Left forelimb (tissue), 1 donor: ENCODE data around the gene SRSF11.

Source experiments
- DNase-seq: peaks from one replicate; pipeline ENCODE4 v3.0.0-alpha.2; 2018; ENCODE audit warnings: low spot score

The SRSF11 gene

DNA sequence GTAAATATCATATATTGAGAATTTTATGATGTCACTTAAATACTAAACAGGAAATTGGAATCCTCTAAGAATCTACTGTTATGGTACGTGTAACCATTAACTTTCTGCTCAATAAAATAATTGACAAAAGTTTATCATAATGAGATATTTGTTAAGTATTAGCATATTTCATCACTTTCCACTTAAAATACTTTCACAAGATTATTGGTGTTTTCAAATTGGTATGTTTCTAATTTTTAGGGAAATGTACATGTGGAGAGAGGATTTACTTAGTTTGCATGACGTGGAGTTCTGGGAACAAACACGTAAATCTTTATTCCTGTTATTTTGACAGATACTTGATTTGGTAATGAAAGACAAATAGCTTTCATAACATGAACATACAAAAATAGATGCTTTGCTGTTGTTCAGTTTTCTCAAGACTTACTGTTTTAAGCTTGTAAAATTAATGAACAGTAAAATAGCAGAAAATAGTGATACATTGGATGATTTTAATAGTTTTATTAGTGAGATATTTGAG is 1.6 kb downstream of the SRSF11 start:
- no peak for DNase-seq

DNA sequence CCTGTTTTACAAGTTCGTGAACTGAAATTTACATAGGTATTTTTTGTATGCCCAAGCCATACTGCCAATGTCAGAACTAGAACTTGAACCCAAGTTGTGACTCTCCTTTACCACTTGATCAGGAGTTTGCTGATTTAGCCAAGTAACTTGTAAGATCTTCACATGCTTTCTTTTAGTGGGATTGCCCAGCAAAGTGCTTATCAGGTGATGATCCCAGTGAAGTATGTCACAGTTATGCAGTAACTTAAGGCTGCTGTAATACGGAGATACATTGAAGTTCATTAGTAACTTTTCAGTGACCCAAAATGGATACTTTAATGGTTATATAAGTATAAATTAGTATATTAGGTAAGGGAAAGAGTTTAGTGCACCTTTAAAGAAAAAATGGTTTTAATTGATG is 3.8 kb downstream of the SRSF11 start:
- DNase-seq: no peak

DNA sequence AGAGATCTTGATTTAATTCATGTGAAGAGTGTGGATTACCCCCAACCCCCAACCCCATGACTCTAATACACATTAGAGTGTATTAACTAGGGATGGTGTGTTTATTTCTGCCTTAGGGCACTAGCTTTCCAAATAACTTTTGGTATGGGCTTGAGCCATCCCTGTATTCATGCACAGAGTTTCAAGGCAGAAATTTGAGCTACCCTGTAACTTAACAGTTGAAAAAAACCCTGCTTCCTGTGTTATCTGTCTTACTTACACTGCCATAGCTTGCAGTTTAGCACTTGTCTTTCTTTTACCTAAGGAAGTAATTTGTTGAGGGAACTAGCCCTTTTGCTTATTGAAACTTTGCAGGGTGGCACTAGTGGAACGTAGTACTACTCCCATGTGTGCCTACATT is 6.3 kb downstream of the SRSF11 start:
- no peak for DNase-seq

DNA sequence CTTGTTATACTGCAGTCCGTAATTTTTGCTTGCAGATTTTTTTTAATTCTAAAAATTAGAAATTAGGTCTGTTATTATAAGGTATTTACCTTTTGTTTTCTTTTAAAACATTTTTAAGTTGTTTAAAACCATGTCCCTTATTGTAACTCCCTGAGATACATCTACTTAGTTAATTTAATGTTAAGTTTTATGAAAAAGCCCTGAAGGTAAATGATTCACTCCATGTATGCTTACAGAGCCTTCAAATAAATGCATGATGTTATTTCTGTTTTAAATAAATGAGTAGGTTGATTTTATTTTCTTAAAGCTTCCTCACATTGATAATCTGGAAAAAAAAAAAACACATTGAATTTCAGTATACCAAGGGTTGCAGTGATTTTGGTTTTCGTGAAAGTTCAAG is 7.5 kb downstream of the SRSF11 start:
- DNase-seq: no peak

DNA sequence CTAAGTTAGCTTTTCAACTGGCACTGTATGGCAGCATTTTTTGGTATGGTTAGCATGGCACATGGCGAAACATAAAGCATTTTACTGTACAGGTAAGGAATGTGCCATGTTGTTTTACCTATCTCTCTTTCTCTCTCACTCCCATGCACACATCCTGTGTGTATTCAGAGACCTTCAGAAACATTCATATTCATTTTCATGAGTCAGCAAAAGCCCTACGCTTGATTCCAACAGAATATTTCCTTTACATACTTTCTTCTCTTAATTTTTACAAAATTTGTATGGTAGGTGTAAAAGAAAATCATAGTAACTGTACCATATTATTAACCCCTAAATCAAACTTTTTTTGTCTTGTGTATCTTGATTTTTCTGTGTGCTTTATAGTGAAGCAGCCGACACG is 10.3 kb downstream of the SRSF11 start:
- no peak for DNase-seq

DNA sequence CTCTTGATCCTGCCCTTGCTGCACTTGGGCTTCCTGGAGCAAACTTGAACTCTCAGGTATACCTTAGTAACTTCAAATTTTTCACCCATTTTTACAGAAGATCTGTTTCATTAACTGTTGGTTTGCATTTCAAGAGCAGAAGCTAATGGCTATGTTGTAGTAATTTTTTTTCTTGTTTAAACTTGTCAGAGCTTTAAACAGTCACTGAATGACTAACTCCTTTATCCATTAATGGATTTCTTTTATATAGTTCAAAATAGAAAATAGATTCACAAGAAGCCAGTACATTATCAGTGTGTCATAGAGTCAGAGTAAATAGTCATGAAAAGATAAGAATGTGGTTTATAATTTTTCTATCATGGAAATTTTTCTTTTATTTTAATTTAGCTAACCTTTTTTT is 13.6 kb downstream of the SRSF11 start:
- no peak for DNase-seq

DNA sequence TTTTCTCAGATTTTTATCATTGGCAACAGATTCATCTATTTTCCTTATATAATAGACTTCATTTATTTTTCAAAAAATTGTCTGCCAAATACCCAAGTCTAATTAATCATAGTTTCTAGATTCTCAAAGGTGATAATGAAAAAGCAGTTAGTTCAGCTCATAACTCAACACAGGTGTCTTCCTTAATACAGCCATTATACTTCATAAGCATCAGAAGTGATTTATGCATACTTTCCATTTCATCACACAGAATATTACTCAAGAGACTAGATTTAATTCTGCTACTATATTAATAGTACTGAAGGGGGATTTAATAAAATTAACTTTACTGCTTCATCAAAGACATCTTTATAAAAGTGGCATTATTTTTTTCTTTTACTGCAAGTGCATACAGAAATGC is 18.8 kb downstream of the SRSF11 start:
- no peak for DNase-seq

DNA sequence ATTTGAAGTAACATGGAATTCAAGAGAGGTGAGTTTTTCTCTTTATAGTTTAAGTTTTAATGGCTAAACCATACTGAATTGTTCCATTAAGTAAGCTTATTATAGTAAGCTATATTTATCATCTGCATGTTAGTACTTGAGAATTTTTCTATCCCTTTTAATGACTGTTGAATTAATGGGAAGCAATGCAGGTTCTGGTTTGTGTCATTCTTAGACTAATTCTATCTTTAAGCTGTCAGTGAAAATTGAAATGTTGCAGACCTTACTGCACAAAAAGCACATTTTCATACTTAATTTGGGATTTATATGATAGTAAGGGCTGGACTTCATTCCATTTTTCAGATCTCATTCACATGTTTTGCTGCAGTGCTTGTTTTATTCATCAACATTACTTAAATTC is 25.9 kb downstream of the SRSF11 start:
- no peak for DNase-seq

DNA sequence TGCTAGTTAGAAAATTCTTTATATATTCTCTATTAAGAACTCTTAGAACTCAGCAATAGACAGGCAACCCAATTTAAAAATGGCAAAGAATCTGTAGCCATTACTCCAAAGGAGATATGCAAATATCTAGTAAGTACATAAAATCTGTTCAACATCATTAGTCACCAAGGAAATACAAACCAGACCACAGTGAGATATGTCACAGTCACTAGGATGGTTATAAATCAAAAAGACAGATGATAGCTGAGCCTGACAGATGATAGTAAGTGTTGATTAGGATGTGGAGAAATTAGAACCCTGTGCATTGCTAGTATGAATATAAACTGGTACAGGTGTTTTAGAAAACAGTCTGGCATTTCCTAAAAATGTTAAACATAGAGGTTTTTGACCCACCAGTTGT is 26.6 kb downstream of the SRSF11 start:
- no peak for DNase-seq

DNA sequence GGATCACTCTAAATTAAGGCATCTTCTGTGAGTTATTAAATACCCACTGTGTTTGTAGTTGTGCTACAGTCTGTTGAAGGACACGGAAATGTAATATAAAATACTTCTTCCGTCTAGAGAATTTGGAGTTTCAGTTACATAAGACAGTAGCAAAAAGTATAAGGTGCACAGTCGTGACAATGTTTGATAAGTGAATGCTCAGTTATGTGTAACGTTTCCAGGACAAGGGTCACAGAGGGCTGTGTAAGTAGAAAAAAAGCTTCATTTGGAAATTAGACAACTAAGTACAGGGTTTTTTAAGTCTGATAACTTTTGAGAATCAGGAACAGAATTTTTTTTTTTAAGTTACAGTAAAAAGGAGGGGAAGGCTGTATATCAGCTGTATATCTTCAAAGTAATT is 27.5 kb downstream of the SRSF11 start:
- no peak for DNase-seq

DNA sequence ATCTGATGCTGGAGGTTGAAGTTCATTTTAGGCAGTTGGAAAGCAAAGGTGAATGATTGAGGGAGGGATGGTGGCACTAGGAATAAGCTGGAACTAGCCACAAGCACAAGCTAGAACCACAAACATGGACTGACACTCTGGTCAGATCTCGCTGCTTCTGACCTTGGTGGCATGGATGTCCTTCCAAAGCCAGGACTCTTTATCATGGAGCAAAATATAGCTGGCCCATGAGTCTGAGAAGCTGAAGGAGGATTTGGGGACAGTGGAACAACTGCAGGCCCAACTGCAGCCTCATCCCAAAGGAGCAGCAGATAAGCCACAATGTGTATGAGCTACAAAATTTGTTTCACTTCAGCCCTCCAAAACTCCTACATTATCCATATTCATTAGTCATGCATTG is 35.5 kb downstream of the SRSF11 start:
- DNase-seq: no peak

DNA sequence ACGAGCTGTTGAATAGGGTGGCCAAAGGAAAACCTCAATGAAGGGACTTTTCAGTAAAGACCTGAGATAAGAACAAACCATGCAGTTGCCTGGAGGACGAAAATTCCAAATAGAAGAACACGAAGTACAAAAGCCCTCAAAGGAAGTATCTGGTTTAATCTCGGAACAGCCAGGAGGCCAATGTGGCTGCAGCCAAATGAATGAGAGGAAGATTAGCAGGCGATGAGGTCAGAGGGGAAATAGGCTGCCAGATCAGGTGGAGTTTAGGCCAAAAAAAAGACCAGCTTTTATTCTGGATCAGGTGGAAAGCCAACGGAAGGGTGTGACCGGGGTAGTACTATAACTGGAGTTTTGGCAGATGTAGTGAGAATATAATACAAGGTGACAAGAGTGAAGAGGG is 43.7 kb downstream of the SRSF11 start:
- DNase-seq: no peak

DNA sequence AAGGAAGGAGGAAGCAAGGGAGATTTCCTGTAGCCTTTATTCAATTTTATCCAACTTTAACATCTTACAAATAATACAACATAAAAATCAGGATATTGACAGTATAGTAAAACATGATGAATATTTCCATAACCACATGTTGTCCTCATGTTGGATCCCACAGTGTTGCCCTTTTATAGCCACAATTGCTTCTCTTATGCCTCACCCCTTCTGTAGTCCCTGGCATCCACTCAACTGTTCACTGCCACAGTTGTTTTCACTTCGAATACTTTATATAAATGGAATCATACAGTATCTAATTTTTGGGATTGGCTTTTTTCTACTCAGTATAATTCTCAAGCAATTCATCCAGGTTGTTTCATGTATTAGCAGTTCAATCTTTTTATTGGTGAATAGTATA is 44.8 kb downstream of the SRSF11 start:
- no peak for DNase-seq

DNA sequence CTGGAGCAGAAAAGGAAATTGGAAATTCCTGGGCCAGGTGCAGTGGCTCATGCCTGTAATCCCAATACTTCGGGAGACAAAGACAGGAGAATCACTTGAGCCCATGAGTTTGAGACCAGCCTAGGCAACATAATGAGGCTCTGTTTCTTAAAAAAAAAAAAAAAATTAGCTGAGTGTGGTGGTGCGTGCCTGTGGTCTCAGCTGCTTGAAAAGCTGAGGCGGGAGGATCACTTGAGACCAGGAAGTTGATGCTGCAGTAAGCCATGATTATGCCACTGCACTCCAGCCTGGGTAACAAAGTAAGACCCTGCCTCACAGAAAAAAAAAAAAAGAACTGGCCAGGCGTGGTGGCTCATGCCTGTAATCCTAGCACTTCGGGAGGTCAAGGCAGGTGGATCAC is 56.7 kb downstream of the SRSF11 start:
- DNase-seq: no peak

DNA sequence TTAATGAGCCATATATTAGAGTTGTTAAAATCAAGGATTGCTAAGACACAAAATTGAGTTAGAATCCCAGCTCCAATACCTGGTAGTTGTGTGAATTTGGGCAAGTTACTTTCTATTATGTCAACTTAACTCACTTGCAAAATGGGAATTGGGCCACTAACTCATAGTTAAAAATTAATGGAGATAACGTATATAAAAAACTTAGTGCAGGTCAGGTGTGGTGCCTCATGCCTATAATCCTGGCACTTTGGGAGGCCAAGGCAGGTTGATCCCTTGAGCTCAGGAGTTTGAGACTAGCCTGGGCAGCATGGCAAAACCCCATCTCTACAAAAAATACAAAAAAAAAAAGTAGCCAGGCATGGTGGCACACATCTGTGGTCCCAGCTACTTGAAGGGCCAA is 57.5 kb downstream of the SRSF11 start:
- DNase-seq: no peak

DNA sequence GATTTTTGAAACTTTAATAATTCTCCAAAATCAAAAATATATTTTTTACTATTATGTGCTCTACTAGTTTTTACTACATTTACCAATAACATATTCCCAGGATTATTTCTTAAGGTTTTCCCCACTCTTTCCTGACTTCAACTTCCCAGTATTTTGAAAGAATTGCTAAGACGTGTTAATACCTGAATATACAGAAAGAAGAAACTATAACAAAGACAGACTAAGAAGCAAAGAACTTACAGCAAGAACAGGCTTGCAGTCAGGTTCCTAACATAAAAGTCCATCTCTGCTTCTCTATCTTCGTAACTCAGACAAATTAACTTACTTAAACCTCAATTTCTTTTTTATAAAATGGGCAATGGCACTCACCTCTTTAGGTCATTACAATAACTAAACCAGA is 63.2 kb downstream of the SRSF11 start:
- no peak for DNase-seq

DNA sequence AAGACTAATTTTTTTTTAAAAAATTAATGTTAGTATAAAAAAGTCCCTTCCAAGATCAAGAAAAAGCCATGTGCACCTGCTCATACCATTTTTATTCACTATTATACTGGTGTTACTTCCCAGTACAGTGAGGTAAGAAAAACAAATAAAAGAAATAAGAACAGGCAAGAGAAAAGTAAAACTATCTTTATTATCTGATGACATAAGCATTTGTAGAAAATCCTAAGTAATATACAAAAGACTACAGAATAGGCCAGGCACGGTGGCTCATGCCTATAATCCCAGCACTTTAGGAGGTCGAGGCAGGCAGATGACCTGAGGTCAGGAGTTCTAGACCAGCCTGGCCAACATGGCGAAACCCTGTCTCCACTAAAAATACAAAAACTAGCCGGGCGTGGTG is 65.3 kb downstream of the SRSF11 start:
- DNase-seq: no peak

DNA sequence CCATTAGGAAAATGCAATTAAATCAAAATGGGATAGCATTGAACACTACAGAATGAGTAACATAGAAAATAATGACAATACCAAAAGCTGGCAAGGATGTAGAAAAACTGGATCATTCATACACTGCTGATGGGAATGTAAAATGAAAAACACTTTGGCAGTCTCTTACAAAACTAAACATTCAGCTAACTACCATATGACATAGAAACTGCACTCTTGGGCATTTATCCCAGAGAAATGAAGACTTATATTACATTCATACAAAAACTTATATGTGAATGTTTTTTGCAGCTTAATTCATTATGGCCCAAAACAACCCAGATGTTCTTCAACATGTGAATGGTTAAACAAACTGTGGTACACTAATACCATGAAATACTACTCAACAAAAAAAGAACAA is 67.0 kb downstream of the SRSF11 start:
- DNase-seq: no peak

DNA sequence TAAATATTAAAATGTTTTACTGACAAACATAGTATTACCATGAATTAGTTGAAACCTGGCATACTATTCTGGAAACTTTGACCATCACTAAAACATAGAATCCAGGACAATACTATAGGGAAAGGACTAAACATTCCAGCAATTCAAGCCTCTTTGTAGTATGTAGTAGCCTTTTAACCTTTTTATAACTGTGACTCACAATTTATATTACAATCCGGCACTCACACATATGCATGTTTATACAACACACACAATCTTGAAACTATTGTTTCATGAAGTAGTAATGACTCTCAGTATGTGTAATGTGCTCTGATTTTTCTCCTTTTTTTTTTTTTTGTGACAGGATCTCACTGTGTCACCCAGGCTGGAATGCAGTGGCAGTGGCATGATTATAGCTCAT is 69.0 kb downstream of the SRSF11 start:
- no peak for DNase-seq

DNA sequence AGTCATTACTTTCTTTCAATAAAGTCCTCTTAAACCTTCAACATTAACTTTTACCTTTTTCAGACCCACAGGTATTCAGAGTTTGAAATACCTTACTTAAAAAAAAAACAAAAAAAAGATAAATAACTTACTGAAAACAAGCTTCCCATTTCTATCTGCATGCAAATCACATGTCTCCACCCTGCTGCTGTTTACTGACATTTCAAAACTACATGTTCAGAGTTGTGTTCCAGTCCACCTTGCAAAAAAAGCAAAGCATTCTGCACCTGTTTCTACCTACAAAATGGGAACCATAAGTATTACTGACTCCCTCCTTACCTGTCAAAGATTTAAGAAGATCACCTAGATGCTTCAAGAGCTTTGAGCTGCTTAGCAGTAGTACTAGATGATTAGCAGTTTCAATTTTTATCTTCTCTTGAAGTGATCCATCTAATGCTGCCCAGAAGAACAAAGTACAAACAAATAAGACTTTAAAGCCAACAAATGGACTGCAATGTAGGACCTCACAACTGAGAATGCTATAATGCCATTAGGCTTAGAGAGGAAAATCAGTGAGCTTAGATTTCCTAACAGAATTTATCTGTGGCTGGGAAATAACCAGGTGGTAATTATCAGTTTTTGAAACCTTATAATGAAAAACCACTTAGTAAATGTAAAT is 72.1 kb downstream of the SRSF11 start:
- no peak for DNase-seq

DNA sequence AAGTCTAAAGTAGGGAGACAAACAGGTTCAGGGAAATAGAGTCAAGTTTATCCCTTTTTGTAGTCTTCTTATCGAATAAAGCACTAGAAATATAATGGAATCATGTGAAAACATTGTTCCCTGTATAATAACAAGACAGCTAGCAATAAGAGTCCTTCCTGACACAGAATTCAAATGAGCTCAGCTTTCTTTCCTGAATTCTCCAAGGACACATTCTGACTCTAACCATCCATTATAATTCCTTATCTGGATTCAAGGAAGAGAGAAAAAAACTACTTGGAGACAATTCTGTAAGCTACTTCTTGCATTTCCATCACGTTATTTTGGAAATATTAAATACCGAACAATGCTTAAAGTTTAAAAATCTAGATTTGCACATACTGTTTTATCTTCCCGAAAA is 74.6 kb downstream of the SRSF11 start:
- DNase-seq: no peak

DNA sequence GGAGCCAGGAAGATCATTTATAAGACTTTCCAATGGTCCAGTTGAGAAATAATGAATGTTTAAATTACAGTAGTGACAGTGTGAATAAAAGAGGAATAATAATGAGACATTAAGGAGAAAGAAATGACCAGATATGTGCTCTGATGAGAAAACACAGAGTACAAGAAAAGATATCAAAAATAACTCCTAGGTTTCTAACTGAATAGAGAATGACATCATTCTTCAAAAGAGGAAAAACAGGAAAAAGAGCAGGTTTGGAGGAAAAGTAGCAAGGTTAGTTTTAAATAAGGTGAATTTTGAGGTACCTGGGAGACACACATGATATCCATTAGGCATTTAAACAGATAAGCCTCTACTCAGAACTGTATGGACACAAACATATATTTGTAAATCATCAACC is 78.3 kb downstream of the SRSF11 start:
- DNase-seq: no peak
